Ascending aorta (tissue), 2 donors: Measurements from ENCODE around the gene GDAP1L1. TPM values are rescaled to one million over a fixed set of nuclear protein-coding genes. Genes with fewer than 3 reads are reported as not detected.

Source experiments
- DNase-seq, 2 donors: peaks; one replicate each; pipeline ENCODE4 v3.0.0-alpha.2; 2019; ENCODE audit warnings: low spot score in 2 of 2
- H3K27ac ChIP-seq, 2 donors: fragments of 200-600 bp; sonication (generic); one replicate each; pipeline ENCODE4 v1.5.1; 2016 to 2017; ENCODE audit warnings: mild to moderate bottlenecking in 1 of 2
- H3K27me3 ChIP-seq: fragments of 200-600 bp; sonication (generic); one replicate; pipeline ENCODE4 v1.5.1; 2017
- H3K36me3 ChIP-seq, 2 donors: fragments of 200-600 bp; sonication (generic); one replicate each; pipeline ENCODE4 v1.5.1; 2016
- H3K4me1 ChIP-seq, 2 donors: fragments of 200-600 bp; sonication (generic); one replicate each; pipeline ENCODE4 v1.5.1; 2016 to 2017; ENCODE audit warnings: mild to moderate bottlenecking in 1 of 2
- H3K4me3 ChIP-seq, 2 donors: fragments of 200-600 bp; sonication (generic); one replicate each; pipeline ENCODE4 v1.5.1; 2016 to 2017; ENCODE audit warnings: mild to moderate bottlenecking in 1 of 2
- H3K9me3 ChIP-seq, 2 donors: fragments of 200-600 bp; sonication (generic); one replicate each; pipeline ENCODE4 v1.5.1; 2016
- intact Hi-C: fragments of 100-400 bp; cut with DNase I; formaldehyde crosslinking; loops from one replicate; pipeline ENCODE4 v1.15.1; 2023
- total RNA-seq: library from RNA; depleted of rRNA; stranded (reverse); fragments of >200 nt; gene quantifications from one replicate; pipeline ENCODE4 v1.1.0, GENCODE V29; 2016
- TF ChIP-seq, protein P1 (sequence below), 3 experiments: fragments of 200-600 bp in 2 of 3; fragments of 450-650 bp in 1 of 3; sonication (generic) in 2 of 3; IDR thresholded peaks; one replicate each; pipeline ENCODE4 v1.5.1; 2016 to 2019; ENCODE audit warnings: antibody characterized with exemption in 3 of 3, mild to moderate bottlenecking in 1 of 3, moderate library complexity in 1 of 3

Gene GDAP1L1
- total RNA-seq, 1 donor from 2014 or later = not detected

DNA sequence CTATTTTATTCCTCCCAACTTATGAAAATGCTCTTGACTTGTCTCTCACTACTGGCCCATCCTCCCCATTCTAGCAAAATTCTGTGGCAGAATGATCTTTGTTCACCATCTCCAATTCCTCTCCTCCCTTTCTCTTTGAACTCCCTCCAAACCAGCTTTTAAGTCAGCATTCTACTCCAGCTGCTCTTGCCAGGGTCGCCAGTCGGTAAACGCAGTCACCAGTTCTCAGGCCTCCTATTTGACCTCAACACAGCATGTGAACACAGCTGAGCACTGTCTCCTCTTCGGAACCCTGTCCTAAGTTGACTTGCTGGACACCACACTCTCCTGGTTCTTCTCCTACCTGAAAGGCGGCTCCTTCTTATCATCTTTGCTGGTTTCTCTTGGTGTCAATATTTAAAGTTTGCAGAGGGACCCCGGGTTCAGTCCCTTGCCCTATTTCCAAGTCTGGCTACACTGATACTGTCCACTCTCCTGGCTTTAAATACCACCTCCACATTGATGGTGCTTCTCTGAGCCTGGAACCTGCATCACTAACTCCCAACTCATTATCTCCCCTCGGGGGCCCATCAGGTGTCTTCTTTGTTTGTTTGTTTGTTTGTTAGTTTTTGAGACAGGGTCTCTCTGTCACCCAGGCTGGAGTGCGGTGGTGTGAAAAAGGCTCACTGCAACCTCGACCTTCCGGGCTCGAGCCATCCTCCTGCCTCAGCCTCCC is 27.4 kb downstream of the GDAP1L1 start:
- intact Hi-C loops = no loop called here
- TF ChIP-seq, protein P1, sequence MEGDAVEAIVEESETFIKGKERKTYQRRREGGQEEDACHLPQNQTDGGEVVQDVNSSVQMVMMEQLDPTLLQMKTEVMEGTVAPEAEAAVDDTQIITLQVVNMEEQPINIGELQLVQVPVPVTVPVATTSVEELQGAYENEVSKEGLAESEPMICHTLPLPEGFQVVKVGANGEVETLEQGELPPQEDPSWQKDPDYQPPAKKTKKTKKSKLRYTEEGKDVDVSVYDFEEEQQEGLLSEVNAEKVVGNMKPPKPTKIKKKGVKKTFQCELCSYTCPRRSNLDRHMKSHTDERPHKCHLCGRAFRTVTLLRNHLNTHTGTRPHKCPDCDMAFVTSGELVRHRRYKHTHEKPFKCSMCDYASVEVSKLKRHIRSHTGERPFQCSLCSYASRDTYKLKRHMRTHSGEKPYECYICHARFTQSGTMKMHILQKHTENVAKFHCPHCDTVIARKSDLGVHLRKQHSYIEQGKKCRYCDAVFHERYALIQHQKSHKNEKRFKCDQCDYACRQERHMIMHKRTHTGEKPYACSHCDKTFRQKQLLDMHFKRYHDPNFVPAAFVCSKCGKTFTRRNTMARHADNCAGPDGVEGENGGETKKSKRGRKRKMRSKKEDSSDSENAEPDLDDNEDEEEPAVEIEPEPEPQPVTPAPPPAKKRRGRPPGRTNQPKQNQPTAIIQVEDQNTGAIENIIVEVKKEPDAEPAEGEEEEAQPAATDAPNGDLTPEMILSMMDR (IDR thresholded peaks at IDR 0.05) = no peak
- Histone ChIP-seq H3K36me3 (peaks cover 0 to 11% of the 10 kb centered on the region in 2 donors), H3K27ac (no peak overlapping the region), H3K4me1 (no peaks in the 10 kb centered on the region), H3K27me3 (no peaks in the 10 kb centered on the region), H3K9me3 (no peaks in the 10 kb centered on the region), H3K4me3 (no peak overlapping the region)
- no peak for DNase-seq

- H3K27ac ChIP-seq = no peak overlapping the region
- TF ChIP-seq, protein P1 (IDR thresholded peaks at IDR 0.05) = no peak
These were observed 32.1 kb downstream of the GDAP1L1 start for GRCh38 chr20:44279228-44279627.

DNA sequence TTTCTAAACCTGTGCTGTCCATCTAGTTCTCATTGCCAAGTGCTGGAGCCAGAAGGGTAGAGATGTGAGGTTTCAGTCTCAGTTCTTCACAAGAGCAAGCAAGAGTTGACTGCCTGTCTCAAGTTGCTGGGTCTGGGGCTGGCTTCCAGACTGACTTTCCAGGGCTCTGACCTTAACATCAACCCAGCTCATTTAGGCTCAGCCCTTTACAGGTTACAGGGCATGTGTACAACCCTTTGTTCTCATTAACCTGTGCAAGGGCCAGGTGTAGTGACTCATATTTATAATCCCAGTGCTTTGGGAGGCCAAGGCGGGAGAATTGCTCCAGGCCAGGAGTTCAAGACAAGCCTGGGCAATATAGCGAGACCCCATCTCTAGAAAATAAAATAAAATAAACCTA is 33.3 kb downstream of the GDAP1L1 start:
- no peaks in the 10 kb centered on the region for H3K9me3 ChIP-seq
- H3K27ac ChIP-seq = no peak overlapping the region
- intact Hi-C loops = no loop called here
- H3K4me3 ChIP-seq = no peak overlapping the region
- H3K36me3 ChIP-seq = no peaks in the 10 kb centered on the region
- TF ChIP-seq, protein P1 (IDR thresholded peaks at IDR 0.05) = no peak
- no peaks in the 10 kb centered on the region for H3K4me1 ChIP-seq
- no peak for DNase-seq
- H3K27me3 ChIP-seq = no peaks in the 10 kb centered on the region

More at GRCh38 chr20:44279228-44279627, 32.1 kb downstream of the GDAP1L1 start:
- intact Hi-C loops = no loop called here
- no peaks in the 10 kb centered on the region for H3K9me3 ChIP-seq
- H3K36me3 ChIP-seq = no peaks in the 10 kb centered on the region
- no peaks in the 10 kb centered on the region for H3K4me1 ChIP-seq
- DNase-seq = no peak
- no peak overlapping the region for H3K4me3 ChIP-seq
- no peaks in the 10 kb centered on the region for H3K27me3 ChIP-seq

DNA sequence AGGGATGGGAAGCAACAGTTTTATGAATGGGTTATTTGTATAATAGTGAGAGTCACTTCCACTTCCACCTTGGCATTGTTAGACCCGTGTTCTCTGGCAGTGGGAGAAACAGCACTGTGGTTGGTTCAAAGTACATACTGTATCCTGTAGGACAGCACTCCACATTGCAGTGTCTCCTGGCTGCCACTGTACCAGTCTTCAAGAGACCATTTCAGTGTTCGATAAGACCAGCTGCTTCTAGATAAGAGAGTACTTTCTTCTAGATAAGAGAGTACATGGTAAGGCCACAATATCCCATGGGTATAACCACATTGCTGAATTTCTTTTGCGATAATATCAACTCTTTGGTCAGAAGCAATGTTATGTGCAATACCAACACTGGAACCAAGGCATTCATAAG is 35.1 kb downstream of the GDAP1L1 start:
- intact Hi-C loops = no loop called here
- no peaks in the 10 kb centered on the region for H3K27me3 ChIP-seq
- no peak overlapping the region for H3K4me3 ChIP-seq
- no peak for DNase-seq
- H3K27ac ChIP-seq = no peak overlapping the region
- no peaks in the 10 kb centered on the region for H3K9me3 ChIP-seq
- TF ChIP-seq, protein P1 (IDR thresholded peaks at IDR 0.05) = no peak
- no peaks in the 10 kb centered on the region for H3K36me3 ChIP-seq
- H3K4me1 ChIP-seq = no peaks in the 10 kb centered on the region

- intact Hi-C loops = no loop called here
- no peak overlapping the region for H3K4me3 ChIP-seq
These were observed 36.9 kb downstream of the GDAP1L1 start for GRCh38 chr20:44284032-44284431.

More at GRCh38 chr20:44284032-44284431, 36.9 kb downstream of the GDAP1L1 start:
- H3K36me3 ChIP-seq = no peaks in the 10 kb centered on the region
- H3K27me3 ChIP-seq = no peaks in the 10 kb centered on the region
- TF ChIP-seq, protein P1 (IDR thresholded peaks at IDR 0.05) = no peak
- DNase-seq = no peak
- no peaks in the 10 kb centered on the region for H3K4me1 ChIP-seq
- no peaks in the 10 kb centered on the region for H3K9me3 ChIP-seq
- no peak overlapping the region for H3K27ac ChIP-seq
